HepG2 (cell line): ENCODE data around the gene UBE2G2. TPM values are rescaled to one million over a fixed set of nuclear protein-coding genes. Genes with fewer than 3 reads are reported as not detected.

ENCODE experiments used
- ATAC-seq: fragments of 200-7000 bp; cut with Tn5 transposase; 3 replicates; pipeline ENCODE4 v1.9.1; 2020; ENCODE audit warnings: mild to moderate bottlenecking, moderate library complexity
- BruUV-seq: library from RNA; stranded (reverse); fragments of 400-500 nt; replicated peaks from 2 replicates; lab custom pipeline; 2021; lab: Mats Ljungman, UMichigan
- CTCF ChIA-PET: fragments of 300-600 bp; formaldehyde crosslinking; extraction: SDS; loops from one replicate; lab custom pipeline; 2021; ENCODE audit warnings: low total read pairs, inconsistent platforms, low intra/inter-chr PET ratio; lab: Yijun Ruan, JAX
- POLR2A ChIA-PET: fragments of 350-600 bp; sonication (Branson Sonifier 250); formaldehyde crosslinking; loops from one replicate; lab custom pipeline; 2020; ENCODE audit warnings: antibody characterized with exemption, inconsistent platforms; lab: Yijun Ruan, JAX
- DNase-seq: peaks from one replicate; pipeline ENCODE4 v3.0.0-alpha.2; 2015; ENCODE audit warnings: low spot score
- FAIRE-seq: peaks from 3 replicates; lab custom pipeline; 2011; peaks lifted over from hg19 to GRCh38; lab: Jason Lieb, UNC
- H2AFZ ChIP-seq: one replicate; pipeline ENCODE4 v1.6.1; 2011; ENCODE audit warnings: low read length, inconsistent platforms
- H3K27ac ChIP-seq: fragments of 300-600 bp; 3 replicates; pipeline ENCODE4 v1.8.0; 2011; ENCODE audit warnings: mixed run types, mild to moderate bottlenecking, mixed read lengths, low read length, inconsistent platforms; ENCODE audit not compliant: insufficient read depth; ENCODE audit errors: extremely low read length
- H3K27me3 ChIP-seq, 2 experiments: fragments of 200-600 bp in 1 of 2; 2 replicates in 1 of 2; 3 replicates in 1 of 2; pipeline versions ENCODE4 v1.6.0 to v1.8.0; 2011; ENCODE audit warnings: low read length in 2 of 2, mild to moderate bottlenecking in 2 of 2, moderate library complexity in 2 of 2, inconsistent platforms in 1 of 2; ENCODE audit not compliant: insufficient read depth in 2 of 2, control insufficient read depth in 1 of 2
- H3K36me3 ChIP-seq, 2 experiments: fragments of 200-600 bp in 1 of 2; replicated peaks in 1 of 2; 2 replicates in 1 of 2; 3 replicates in 1 of 2; pipeline versions ENCODE4 v1.5.1 to v1.8.0; 2011; ENCODE audit warnings: low read length in 2 of 2, inconsistent platforms in 1 of 2; ENCODE audit not compliant: insufficient read depth in 2 of 2, control insufficient read depth in 1 of 2
- H3K4me1 ChIP-seq: 2 replicates; pipeline ENCODE4 v1.5.1; 2012; ENCODE audit warnings: low read length, inconsistent platforms; ENCODE audit not compliant: insufficient read depth
- H3K4me2 ChIP-seq: 2 replicates; pipeline ENCODE4 v1.6.0; 2011; ENCODE audit warnings: low read depth, low read length, inconsistent platforms
- H3K4me3 ChIP-seq, 3 experiments: fragments of 200-600 bp in 1 of 3; sonication (generic), shearing (Covaris generic) in 1 of 3; replicated peaks in 1 of 3; 2 replicates each; pipeline ENCODE4 v1.5.1; 2011 to 2016; ENCODE audit warnings: low read length in 3 of 3, inconsistent platforms in 2 of 3, low read depth in 2 of 3, mild to moderate bottlenecking in 2 of 3, control low read depth in 1 of 3, mixed read lengths in 1 of 3; ENCODE audit not compliant: insufficient read depth in 1 of 3
- H3K79me2 ChIP-seq: one replicate; pipeline ENCODE4 v1.6.1; 2011; ENCODE audit warnings: low read length, inconsistent platforms; ENCODE audit not compliant: insufficient read depth
- H3K9ac ChIP-seq: 2 replicates; pipeline ENCODE4 v1.6.0; 2011; ENCODE audit warnings: mild to moderate bottlenecking, low read depth, low read length, inconsistent platforms; ENCODE audit not compliant: insufficient read depth
- H3K9me3 ChIP-seq: 2 replicates; pipeline ENCODE4 v1.5.1; 2012; ENCODE audit warnings: mild to moderate bottlenecking, low read length
- H4K20me1 ChIP-seq: 2 replicates; pipeline ENCODE4 v1.6.0; 2011; ENCODE audit warnings: inconsistent platforms, mild to moderate bottlenecking, low read length, moderate library complexity; ENCODE audit not compliant: insufficient read depth
- DNMT1 ChIP-seq: sonication (generic); formaldehyde crosslinking; IDR thresholded peaks from 2 replicates; pipeline ENCODE4 v1.5.1; 2020; ENCODE audit warnings: mild to moderate bottlenecking, missing genetic modification reagents
- FOXP1 ChIP-seq, 2 experiments: fragments of 450-650 bp in 1 of 2; IDR thresholded peaks; 2 replicates each; pipeline ENCODE4 v1.6.1; 2017 to 2018; ENCODE audit warnings: antibody characterized with exemption in 1 of 2
- GMEB1 ChIP-seq: sonication (generic); formaldehyde crosslinking; IDR thresholded peaks from 2 replicates; pipeline ENCODE4 v1.5.1; 2020; ENCODE audit warnings: missing genetic modification reagents, mild to moderate bottlenecking, borderline replicate concordance
- HOXA3 ChIP-seq: sonication (generic); formaldehyde crosslinking; IDR thresholded peaks from 2 replicates; pipeline ENCODE4 v1.5.0; 2020; ENCODE audit warnings: missing genetic modification reagents
- LCORL ChIP-seq, 2 experiments: fragments of 450-650 bp in 1 of 2; sonication (generic) in 1 of 2; formaldehyde crosslinking in 1 of 2; IDR thresholded peaks; 2 replicates each; pipeline versions ENCODE4 v1.5.0 to v1.6.1; 2017 to 2020; ENCODE audit warnings: antibody characterized with exemption in 1 of 2, missing genetic modification reagents in 1 of 2
- MIER3 ChIP-seq: IDR thresholded peaks from 2 replicates; pipeline ENCODE4 v1.6.1; 2016; ENCODE audit warnings: missing compliant biosample characterization, borderline replicate concordance
- MNT ChIP-seq: fragments of 450-650 bp; IDR thresholded peaks from 2 replicates; pipeline ENCODE4 v1.6.1; 2016
- MTF2 ChIP-seq: sonication (generic); formaldehyde crosslinking; IDR thresholded peaks from 2 replicates; pipeline ENCODE4 v1.5.0; 2020; ENCODE audit warnings: missing genetic modification reagents, borderline replicate concordance
- PATZ1 ChIP-seq: sonication (generic); formaldehyde crosslinking; IDR thresholded peaks from 2 replicates; pipeline ENCODE4 v1.4.0; 2020; ENCODE audit warnings: missing genetic modification reagents
- RNF2 ChIP-seq: fragments of 450-650 bp; conservative IDR thresholded peaks from 2 replicates; pipeline ENCODE4 v1.6.1; 2016; ENCODE audit warnings: low read depth
- SAP130 ChIP-seq: IDR thresholded peaks from 2 replicates; pipeline ENCODE4 v1.6.1; 2016; ENCODE audit warnings: low read depth
- WIZ ChIP-seq: sonication (generic); formaldehyde crosslinking; IDR thresholded peaks from 2 replicates; pipeline ENCODE4 v1.5.1; 2020; ENCODE audit warnings: mild to moderate bottlenecking, missing genetic modification reagents
- ZNF496 ChIP-seq: sonication (generic); formaldehyde crosslinking; IDR thresholded peaks from 2 replicates; pipeline ENCODE4 v1.8.1; 2023; ENCODE audit warnings: mild to moderate bottlenecking, moderate library complexity, missing genetic modification reagents; ENCODE audit not compliant: insufficient replicate concordance
- ZNF768 ChIP-seq: sonication (generic); formaldehyde crosslinking; IDR thresholded peaks from 2 replicates; pipeline ENCODE4 v1.4.0; 2020; ENCODE audit warnings: missing genetic modification reagents
- WGBS: methylation state at CpG from one replicate; pipeline ENCODE4 v1.1.6; 2017; ENCODE audit warnings: low lambda C conversion rate; 5-methylcytosine and 5-hydroxymethylcytosine counted together
- in situ Hi-C: cut with HindIII; loops from 2 replicates; pipeline ENCODE4 v1.10.0; 2017; ENCODE audit warnings: low pct_unique_long_range_greater_than_20kb; ENCODE audit not compliant: extremely low pct_ligation_motif_present
- intact Hi-C: fragments of 100-400 bp; cut with micrococcal nuclease; formaldehyde crosslinking; loops from one replicate; pipeline ENCODE4 v1.10.0; 2022; ENCODE audit not compliant: unreplicated experiment
- polyA plus RNA-seq, 8 experiments: library from polyadenylated mRNA; depleted of rRNA in 3 of 8; stranded (reverse) in 7 of 8; unstranded in 1 of 8; fragments of >200 nt; fragmentation: Illumina TruSeq in 4 of 8; extraction: Trizol in 4 of 8; gene quantifications; 2 replicates each; pipeline versions ENCODE4 v1.2.1 to v1.2.3, GENCODE V29; 2011 to 2016; ENCODE audit warnings: low read depth in 4 of 8, missing spikeins in 1 of 8, mixed read lengths in 1 of 8; ENCODE audit not compliant: insufficient read depth in 1 of 8
- total RNA-seq, 5 experiments: library from RNA; depleted of rRNA; stranded (reverse); fragments of >200 nt; fragmentation: Illumina TruSeq; extraction: Trizol; gene quantifications; 2 replicates each; pipeline ENCODE4 v1.2.3, GENCODE V29; 2016; ENCODE audit warnings: low read depth in 1 of 5
- TF ChIP-seq, protein P1 (sequence below): sonication (generic); formaldehyde crosslinking; IDR thresholded peaks from 2 replicates; pipeline ENCODE4 v1.5.1; 2020; ENCODE audit warnings: mild to moderate bottlenecking, missing genetic modification reagents, borderline replicate concordance

The UBE2G2 gene
- total and polyA plus RNA-seq, 2 of the 13 experiments (the other 11 are each of a cell fraction or from before 2014, with no cell fraction given): 55.4 to 92.0 TPM

DNA sequence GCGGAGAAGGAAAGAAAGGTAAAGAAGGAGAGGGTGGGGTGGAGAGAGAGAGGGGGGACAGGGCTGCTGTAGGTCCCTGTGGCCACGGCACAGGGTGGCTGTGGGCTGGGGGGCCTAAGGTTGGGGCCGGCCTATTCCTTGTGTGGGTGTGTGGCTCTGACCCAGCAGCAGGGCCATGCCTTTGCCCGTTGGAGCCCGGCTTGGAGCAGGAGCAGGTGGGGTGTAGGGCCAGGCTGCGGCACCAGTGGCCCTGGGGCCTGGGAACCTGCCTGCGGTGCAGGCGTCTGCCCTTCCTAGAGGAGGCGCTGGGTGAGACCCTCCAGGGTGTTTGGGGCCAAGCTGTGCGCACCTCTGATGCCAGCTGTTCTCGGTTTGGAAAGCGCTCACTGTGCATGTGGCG is 35.9 kb upstream of the UBE2G2 start (continued):
- TF ChIP-seq GMEB1 (CRISPR knock-in tag): no peak
- no peak for TF ChIP-seq MIER3 (CRISPR knock-in tag)
- no peak for TF ChIP-seq RNF2
- no peak for TF ChIP-seq FOXP1 (IDR thresholded peaks at IDR 0.05)
- no peak for TF ChIP-seq FOXP1 (CRISPR knock-in tag; IDR thresholded peaks at IDR 0.05)

DNA sequence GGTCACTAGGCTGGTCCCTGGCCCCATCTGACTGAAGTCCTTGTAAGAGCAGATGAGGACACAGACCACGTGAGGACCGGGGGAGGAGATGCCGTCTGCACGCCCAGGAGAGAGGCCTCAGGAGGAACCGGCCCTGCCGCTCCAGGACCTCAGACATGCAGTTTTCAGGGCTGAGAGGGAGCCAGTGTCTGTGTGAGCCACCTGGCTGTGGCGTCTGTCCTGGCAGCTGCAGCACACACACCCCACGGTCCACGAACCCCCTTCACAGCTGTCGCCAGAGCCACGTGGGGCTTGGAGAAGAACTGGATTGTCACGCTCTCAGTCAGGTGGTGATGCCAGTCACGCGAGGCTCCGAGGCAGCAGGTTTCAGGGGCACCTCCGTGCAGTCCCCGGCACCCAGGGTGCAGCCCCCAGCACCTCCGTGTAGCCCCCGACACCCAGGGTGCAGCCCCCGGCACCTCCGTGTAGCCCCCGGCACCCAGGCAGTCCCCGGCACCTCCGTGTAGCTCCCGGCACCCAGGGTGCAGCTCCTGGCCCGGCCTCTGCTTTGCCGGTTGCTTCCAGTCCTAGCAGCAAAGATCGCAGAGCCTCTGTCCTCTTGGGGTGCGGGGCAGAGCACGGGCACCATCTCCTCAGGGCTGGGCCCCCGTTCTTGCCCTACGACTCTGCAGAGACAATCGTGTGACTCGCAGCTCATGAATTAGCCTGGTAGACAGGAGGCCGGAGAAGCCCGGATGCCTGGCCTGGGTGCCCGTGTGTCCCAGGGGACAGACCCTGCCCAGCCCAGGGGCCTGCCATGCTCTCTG is 35.2 kb upstream of the UBE2G2 start:
- Histone ChIP-seq H3K36me3 (no peaks in the 10 kb centered on the region), H3K4me2 (peak overlapping the region; percentile 88), H3K9me3 (no peaks in the 10 kb centered on the region), H4K20me1 (no peaks in the 10 kb centered on the region), H3K4me3 (peak overlapping the region; percentile 19 to 68 (median 21); a peak in 2 of 6 replicates), H3K9ac (peak overlapping the region; percentile 17; the same call in 1 of the 2 replicates), H3K27ac (no peak overlapping the region), H3K27me3 (peaks cover 6 to 41% of the 10 kb centered on the region in 2 experiments; a peak in 4 of 5 replicates), H3K4me1 (peaks cover 40% of the 10 kb centered on the region), H2AFZ (no peak overlapping the region), H3K79me2 (no peaks in the 10 kb centered on the region)
- in situ Hi-C loops: no loop called here
- peak; percentile 57 for ATAC-seq
- peak; percentile 55 for DNase-seq
- ChIA-PET CTCF (no interaction called here), POLR2A (interaction anchor here (1.2 to 1.4 kb wide), 2 partner anchors 19 to 33 kb away, joined by 3 to 5 read pairs; partner anchors contain the start of gene SUMO3)
- peak; percentile 56 for FAIRE-seq
- no TSS peak for BruUV-seq
- intact Hi-C loops: no loop called here
- WGBS: 9% methylated on average over 26 of the region's 37 CpGs
- 0 out of 2 replicates have a peak, but pooled peaks have one; percentile 8 for TF ChIP-seq ZNF768
- TF ChIP-seq LCORL (IDR thresholded peaks at IDR 0.05): no peak
- TF ChIP-seq LCORL (CRISPR knock-in tag; IDR thresholded peaks at IDR 0.05): 0 out of 2 replicates have a peak, but pooled peaks have one; percentile 22
- TF ChIP-seq DNMT1: peak; percentile 62; the same call in 1 of the 2 replicates
- peak; percentile 48 for TF ChIP-seq HOXA3 (CRISPR knock-in tag)
- no peak for TF ChIP-seq ZNF496 (CRISPR knock-in tag)
- peak; percentile 31; the same call in 1 of the 2 replicates for TF ChIP-seq MTF2 (CRISPR knock-in tag)
- TF ChIP-seq SAP130: peak; percentile 26; the same call in 1 of the 2 replicates
- TF ChIP-seq WIZ (CRISPR knock-in tag): no peak
- peak; percentile 56 for TF ChIP-seq PATZ1 (CRISPR knock-in tag)
- TF ChIP-seq, protein P1, sequence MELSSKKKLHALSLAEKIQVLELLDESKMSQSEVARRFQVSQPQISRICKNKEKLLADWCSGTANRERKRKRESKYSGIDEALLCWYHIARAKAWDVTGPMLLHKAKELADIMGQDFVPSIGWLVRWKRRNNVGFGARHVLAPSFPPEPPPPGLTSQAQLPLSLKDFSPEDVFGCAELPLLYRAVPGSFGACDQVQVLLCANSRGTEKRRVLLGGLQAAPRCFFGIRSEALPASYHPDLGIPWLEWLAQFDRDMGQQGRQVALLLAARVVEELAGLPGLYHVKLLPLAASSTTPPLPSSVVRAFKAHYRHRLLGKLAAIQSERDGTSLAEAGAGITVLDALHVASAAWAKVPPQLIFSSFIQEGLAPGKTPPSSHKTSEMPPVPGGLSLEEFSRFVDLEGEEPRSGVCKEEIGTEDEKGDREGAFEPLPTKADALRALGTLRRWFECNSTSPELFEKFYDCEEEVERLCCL (CRISPR knock-in tag): no peak
- TF ChIP-seq MNT: peak; percentile 61
